HEK293 (cell line): ENCODE results near the gene JAZF1.

ENCODE experiments used
- BCL11B ChIP-seq: fragments of 450-650 bp; formaldehyde crosslinking; IDR thresholded peaks from 2 replicates; pipeline ENCODE4 v1.5.1; 2016; ENCODE audit warnings: low read depth, missing biosample characterization, missing genetic modification characterization
- ZBTB8A ChIP-seq: fragments of 450-650 bp; formaldehyde crosslinking; IDR thresholded peaks from 2 replicates; pipeline ENCODE4 v1.5.1; 2016; ENCODE audit warnings: missing biosample characterization, missing genetic modification characterization
- ZFP3 ChIP-seq: fragments of 450-650 bp; formaldehyde crosslinking; IDR thresholded peaks from 2 replicates; pipeline ENCODE4 v1.5.1; 2016; ENCODE audit warnings: low read depth, missing biosample characterization, missing genetic modification characterization
- ZNF175 ChIP-seq: fragments of 450-650 bp; formaldehyde crosslinking; IDR thresholded peaks from 2 replicates; pipeline ENCODE4 v1.5.1; 2016; ENCODE audit warnings: missing biosample characterization, missing genetic modification characterization
- ZNF521 ChIP-seq: fragments of 450-650 bp; formaldehyde crosslinking; IDR thresholded peaks from 2 replicates; pipeline ENCODE4 v1.5.1; 2017; ENCODE audit warnings: missing biosample characterization, mild to moderate bottlenecking, missing genetic modification characterization
- ZNF529 ChIP-seq: fragments of 450-650 bp; formaldehyde crosslinking; IDR thresholded peaks from 2 replicates; pipeline ENCODE4 v1.5.1; 2017; ENCODE audit warnings: missing genetic modification characterization, missing biosample characterization; ENCODE audit not compliant: insufficient replicate concordance
- TF ChIP-seq, protein P1 (sequence below): fragments of 450-650 bp; formaldehyde crosslinking; IDR thresholded peaks from 2 replicates; pipeline ENCODE4 v1.5.1; 2016; ENCODE audit warnings: missing biosample characterization, missing genetic modification characterization

DNA sequence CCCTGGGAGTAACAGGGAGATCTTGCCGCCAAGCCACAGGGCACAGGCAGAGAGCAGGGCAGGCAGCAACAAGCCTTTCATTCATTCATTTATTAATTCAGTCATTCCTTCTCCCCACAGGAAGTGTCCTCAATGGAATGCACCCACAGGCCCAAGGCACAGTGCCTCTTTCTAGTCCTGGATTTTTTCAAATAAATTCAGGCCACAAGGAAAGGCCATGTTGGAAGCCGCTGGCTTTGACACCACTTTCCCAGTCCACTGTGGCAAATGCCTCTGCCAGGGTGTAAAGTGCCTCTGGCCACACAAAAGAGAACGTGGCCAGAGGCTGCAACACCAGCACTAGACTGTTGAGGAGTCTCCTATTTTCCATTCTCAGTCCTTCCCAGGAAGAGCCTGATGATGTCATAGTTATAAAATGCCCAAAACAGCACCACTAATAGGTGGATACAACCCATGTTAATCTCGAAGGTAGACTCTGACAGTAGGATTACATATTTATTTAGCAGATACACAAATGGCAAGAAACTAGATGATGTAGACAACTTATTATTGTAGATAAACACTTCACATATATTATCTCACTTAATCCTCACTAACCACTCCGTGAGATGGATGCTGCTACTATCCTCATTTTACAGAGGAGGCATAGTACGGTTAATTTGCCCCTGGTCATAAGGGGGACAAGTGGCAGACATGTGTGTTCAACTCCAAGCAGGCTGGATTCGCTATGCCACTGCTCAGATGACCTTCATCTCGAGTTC is 5.5 kb downstream of the JAZF1 start:
- no peak for TF ChIP-seq ZBTB8A (tag by site-specific recombination)
- no peak for TF ChIP-seq ZNF521
- no peak for TF ChIP-seq ZNF529
- no peak for TF ChIP-seq BCL11B (tag by site-specific recombination)
- no peak for TF ChIP-seq ZFP3 (tag by site-specific recombination)
- TF ChIP-seq, protein P1, sequence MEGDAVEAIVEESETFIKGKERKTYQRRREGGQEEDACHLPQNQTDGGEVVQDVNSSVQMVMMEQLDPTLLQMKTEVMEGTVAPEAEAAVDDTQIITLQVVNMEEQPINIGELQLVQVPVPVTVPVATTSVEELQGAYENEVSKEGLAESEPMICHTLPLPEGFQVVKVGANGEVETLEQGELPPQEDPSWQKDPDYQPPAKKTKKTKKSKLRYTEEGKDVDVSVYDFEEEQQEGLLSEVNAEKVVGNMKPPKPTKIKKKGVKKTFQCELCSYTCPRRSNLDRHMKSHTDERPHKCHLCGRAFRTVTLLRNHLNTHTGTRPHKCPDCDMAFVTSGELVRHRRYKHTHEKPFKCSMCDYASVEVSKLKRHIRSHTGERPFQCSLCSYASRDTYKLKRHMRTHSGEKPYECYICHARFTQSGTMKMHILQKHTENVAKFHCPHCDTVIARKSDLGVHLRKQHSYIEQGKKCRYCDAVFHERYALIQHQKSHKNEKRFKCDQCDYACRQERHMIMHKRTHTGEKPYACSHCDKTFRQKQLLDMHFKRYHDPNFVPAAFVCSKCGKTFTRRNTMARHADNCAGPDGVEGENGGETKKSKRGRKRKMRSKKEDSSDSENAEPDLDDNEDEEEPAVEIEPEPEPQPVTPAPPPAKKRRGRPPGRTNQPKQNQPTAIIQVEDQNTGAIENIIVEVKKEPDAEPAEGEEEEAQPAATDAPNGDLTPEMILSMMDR = no peak
- TF ChIP-seq ZNF175 (tag by site-specific recombination) = no peak
